HEK293T (cell line): ENCODE data around the gene C1S.

Source experiments
- CTCF ChIA-PET: fragments of 350-600 bp; formaldehyde crosslinking; extraction: SDS; loops from one replicate; lab custom pipeline; 2021; ENCODE audit warnings: antibody characterized with exemption, inconsistent platforms; lab: Yijun Ruan, JAX
- POLR2A ChIA-PET: fragments of 350-600 bp; formaldehyde crosslinking; extraction: SDS; loops from one replicate; lab custom pipeline; 2020; ENCODE audit warnings: antibody characterized with exemption, inconsistent platforms; lab: Yijun Ruan, JAX
- DNase-seq: peaks from one replicate; pipeline ENCODE4 v3.0.0; 2012; ENCODE audit warnings: mixed read lengths; ENCODE audit errors: extremely low spot score
- ARNT ChIP-seq: fragments of 450-650 bp; IDR thresholded peaks from 2 replicates; pipeline ENCODE4 v1.6.1; 2017; ENCODE audit warnings: mild to moderate bottlenecking
- BHLHE40 ChIP-seq: fragments of 450-650 bp; IDR thresholded peaks from 2 replicates; pipeline ENCODE4 v1.6.1; 2016; ENCODE audit warnings: mild to moderate bottlenecking, moderate library complexity, borderline replicate concordance
- CTBP1 ChIP-seq: fragments of 450-650 bp; IDR thresholded peaks from 2 replicates; pipeline ENCODE4 v1.6.1; 2016; ENCODE audit warnings: borderline replicate concordance
- ELF4 ChIP-seq: fragments of 450-650 bp; IDR thresholded peaks from 2 replicates; pipeline ENCODE4 v1.6.1; 2017; ENCODE audit warnings: antibody characterized with exemption
- FOXA1 ChIP-seq: fragments of 450-650 bp; IDR thresholded peaks from 2 replicates; pipeline ENCODE4 v1.6.1; 2016; ENCODE audit warnings: mild to moderate bottlenecking
- FOXK2 ChIP-seq: fragments of 450-650 bp; IDR thresholded peaks from 2 replicates; pipeline ENCODE4 v1.6.1; 2016; ENCODE audit warnings: mild to moderate bottlenecking
- FOXM1 ChIP-seq: fragments of 450-650 bp; IDR thresholded peaks from 2 replicates; pipeline ENCODE4 v1.6.1; 2017; ENCODE audit warnings: mild to moderate bottlenecking, borderline replicate concordance
- HDGF ChIP-seq: fragments of 450-650 bp; IDR thresholded peaks from 2 replicates; pipeline ENCODE4 v1.6.1; 2017; ENCODE audit warnings: antibody characterized with exemption, borderline replicate concordance
- L3MBTL2 ChIP-seq: fragments of 450-650 bp; conservative IDR thresholded peaks from 2 replicates; pipeline ENCODE4 v1.6.1; 2016; ENCODE audit warnings: mild to moderate bottlenecking
- LEF1 ChIP-seq: fragments of 450-650 bp; IDR thresholded peaks from 2 replicates; pipeline ENCODE4 v1.6.1; 2017; ENCODE audit warnings: mild to moderate bottlenecking, borderline replicate concordance
- NFRKB ChIP-seq: fragments of 450-650 bp; IDR thresholded peaks from 2 replicates; pipeline ENCODE4 v1.6.1; 2016; ENCODE audit warnings: mild to moderate bottlenecking, moderate library complexity
- SP1 ChIP-seq: fragments of 450-650 bp; IDR thresholded peaks from 2 replicates; pipeline ENCODE4 v1.6.1; 2017
- SUZ12 ChIP-seq: fragments of 450-650 bp; IDR thresholded peaks from 2 replicates; pipeline ENCODE4 v1.6.1; 2016; ENCODE audit warnings: mild to moderate bottlenecking
- TARDBP ChIP-seq: fragments of 450-650 bp; IDR thresholded peaks from 2 replicates; pipeline ENCODE4 v1.6.1; 2016
- ZNF384 ChIP-seq: fragments of 450-650 bp; IDR thresholded peaks from 2 replicates; pipeline ENCODE4 v1.6.1; 2016
- TF ChIP-seq, protein P1 (sequence below): fragments of 450-650 bp; IDR thresholded peaks from 2 replicates; pipeline ENCODE4 v1.6.1; 2016

Gene C1S

DNA sequence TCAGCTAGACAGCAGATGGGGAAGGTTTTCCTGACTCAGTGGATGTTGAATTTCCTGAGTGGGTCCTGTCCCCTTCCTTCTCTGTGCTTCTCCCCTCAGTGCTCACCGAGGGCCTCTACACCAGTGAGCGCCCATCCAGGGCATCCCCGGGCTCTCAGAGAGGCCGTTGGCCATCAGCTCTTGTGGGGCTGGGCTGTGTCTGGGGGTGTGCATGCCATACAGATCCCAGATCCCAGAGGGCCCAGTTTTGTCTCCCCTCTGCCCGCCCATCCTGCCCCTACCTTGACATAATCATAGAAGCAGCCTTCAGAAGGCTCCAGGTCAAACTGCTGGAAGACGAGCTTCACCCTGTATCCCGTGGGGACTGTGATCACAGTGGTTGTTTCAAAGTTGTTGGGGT lies 30.7 kb downstream of the C1S start:
- TF ChIP-seq BHLHE40 = no peak
- no peak for TF ChIP-seq SP1
- no peak for TF ChIP-seq ARNT
- no peak for DNase-seq
- ChIA-PET POLR2A (interaction anchor here (1.9 kb wide), 1 partner anchor 147 kb away, joined by 5 read pairs; the partner anchor contains the start of genes C12orf57 and RNU7-1), CTCF (interaction anchor here (0.8 to 1.9 kb wide), 3 partner anchors 11 to 147 kb away, joined by 3 to 5 read pairs (median 4); partner anchors contain the start of gene C12orf57)

DNA sequence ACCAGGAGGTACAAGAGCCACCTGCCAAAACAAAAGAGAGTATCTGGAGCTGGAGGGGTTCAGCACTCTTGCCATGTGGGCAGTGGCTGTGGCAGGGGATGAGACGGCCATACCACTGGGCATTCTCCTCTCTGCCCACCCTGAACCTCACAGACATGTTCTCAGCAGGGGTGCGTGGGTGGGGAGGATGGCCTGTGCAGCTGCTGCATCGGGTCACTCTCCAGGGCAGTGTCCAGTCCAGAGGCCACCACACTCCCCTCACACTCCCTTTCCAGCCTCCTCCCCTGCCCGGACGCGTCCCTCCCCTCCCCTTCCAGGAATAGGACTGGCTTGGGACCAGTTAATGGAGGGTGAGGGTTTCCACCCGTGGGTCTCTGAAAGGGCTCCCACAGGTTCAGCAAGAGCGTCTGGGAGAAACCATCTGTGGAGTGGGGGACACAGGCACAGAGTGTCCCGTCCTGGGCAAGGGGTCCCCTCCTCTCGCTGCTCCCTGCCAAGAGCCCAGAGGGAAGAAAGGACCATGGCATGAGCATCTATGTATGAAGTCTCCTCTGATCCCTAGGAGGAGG lies 31.2 kb downstream of the C1S start:
- ChIA-PET POLR2A (interaction anchor here (1.9 kb wide), 1 partner anchor 148 kb away, joined by 5 read pairs; the partner anchor contains the start of genes C12orf57 and RNU7-1), CTCF (interaction anchor here (0.8 to 1.3 kb wide), 3 partner anchors 12 to 147 kb away, joined by 3 to 5 read pairs (median 3); no protein-coding TSS in a partner anchor)
- DNase-seq = no peak
- TF ChIP-seq L3MBTL2 = no peak
- no peak for TF ChIP-seq SUZ12

DNA sequence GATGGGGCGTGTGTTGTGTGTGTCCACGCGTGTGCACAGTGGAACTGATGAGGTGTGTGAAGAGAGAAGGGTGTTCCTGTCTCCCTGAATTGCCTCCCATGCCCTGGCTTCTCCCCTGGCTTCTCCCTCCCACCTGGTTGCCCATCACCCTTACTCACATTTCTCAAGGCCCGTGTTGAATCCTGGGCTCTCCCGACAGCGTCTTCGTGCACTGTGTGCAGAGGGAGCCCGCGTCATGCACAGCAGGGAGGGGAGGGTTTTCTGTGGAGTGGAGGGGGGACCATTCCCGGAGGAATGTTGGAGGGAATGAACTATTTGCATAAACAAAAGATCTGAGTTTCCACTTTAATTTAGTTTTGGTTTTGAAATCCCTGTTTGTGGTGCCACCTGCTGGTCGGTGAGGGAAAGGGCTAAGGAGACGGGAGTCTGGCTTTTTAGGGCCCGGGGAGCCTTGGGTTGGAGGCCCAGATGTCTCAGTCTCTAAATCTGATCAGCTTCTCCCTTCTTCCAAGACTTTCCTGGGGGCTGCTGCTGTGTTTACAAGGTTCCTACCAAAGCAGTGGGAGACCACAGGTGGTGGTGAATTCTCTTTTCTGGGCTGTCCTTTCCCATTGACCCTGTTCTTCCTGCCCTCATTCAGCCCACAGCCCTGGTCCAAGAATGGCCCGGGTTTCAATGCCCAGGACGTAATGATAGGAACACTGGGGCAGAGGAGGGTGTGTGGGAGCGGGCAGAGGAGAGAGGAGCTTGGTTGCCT lies 31.9 kb downstream of the C1S start, which contains the start of gene C1R:
C1R (minus strand) TSS at position 217 of the 757 bp plus-strand sequence; CDS start at position 160, 57 bp downstream.
- peak; percentile 71 for DNase-seq
- TF ChIP-seq NFRKB (no peak), BHLHE40 (no peak), SP1 (no peak), FOXK2 (no peak)
- ChIA-PET POLR2A (no interaction called here), CTCF (interaction anchor here (1.3 kb wide), 1 partner anchor 148 kb away, joined by 3 read pairs; no protein-coding TSS in a partner anchor)

DNA sequence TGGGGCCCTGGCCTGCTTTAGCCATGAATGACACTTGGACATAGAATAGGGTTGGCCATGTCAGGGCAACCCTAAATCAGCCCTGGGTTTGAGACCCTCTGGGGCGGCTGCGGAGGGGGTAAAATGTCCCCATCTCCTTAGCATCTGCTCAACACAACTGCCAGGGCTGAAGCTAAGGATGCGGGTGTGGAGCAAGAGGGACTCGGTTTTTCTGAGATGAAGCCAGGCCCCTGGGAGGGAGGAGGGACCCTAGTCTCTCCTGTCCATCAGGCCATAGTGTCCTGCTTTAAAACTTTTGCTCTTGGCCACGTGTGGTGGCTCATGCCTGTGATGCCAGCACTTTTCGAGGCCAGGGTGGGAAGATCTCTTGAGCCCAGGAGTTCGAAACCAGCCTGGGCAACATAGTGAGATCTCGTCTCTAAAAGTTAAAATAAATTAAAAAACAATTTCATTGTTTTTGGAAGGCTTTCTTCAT lies 32.5 kb downstream of the C1S start:
- ChIA-PET POLR2A (no interaction called here), CTCF (interaction anchor here (0.6 to 1.3 kb wide), 2 partner anchors 11 to 148 kb away, joined by 3 to 5 read pairs; no protein-coding TSS in a partner anchor)
- no peak for TF ChIP-seq ZNF384
- TF ChIP-seq, protein P1, sequence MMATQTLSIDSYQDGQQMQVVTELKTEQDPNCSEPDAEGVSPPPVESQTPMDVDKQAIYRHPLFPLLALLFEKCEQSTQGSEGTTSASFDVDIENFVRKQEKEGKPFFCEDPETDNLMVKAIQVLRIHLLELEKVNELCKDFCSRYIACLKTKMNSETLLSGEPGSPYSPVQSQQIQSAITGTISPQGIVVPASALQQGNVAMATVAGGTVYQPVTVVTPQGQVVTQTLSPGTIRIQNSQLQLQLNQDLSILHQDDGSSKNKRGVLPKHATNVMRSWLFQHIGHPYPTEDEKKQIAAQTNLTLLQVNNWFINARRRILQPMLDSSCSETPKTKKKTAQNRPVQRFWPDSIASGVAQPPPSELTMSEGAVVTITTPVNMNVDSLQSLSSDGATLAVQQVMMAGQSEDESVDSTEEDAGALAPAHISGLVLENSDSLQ = no peak
- no peak for DNase-seq

DNA sequence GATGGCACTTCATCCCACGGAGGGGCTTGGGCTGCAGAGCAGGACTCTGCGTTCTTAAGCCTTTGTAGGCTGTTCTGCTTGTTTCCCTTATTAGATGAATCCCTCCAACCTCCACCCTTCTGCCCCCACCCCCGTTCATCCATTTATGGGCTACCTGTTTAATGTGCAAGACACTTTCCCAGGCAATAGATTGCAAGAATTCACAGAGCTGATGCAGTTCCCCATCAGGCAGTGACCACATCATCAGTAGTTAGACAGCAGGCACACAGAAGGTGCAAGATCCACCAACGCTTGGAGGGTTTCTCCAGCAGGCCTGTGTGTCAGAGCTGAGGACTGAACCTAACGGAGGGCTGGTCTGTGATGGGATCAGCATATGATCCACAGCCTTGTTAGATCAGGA lies 33.0 kb downstream of the C1S start:
- DNase-seq = no peak
- CTCF ChIA-PET = interaction anchor here (0.6 kb wide), 1 partner anchor 12 kb away, joined by 5 read pairs; no protein-coding TSS in a partner anchor
- TF ChIP-seq LEF1 (no peak), FOXK2 (no peak), ZNF384 (no peak), ELF4 (no peak), FOXA1 (no peak), L3MBTL2 (no peak), FOXM1 (no peak), CTBP1 (no peak), HDGF (no peak), BHLHE40 (no peak), SUZ12 (no peak), SP1 (no peak), ARNT (no peak), TARDBP (no peak), NFRKB (no peak)
- POLR2A ChIA-PET = interaction anchor here (1.0 kb wide), 1 partner anchor 150 kb away, joined by 4 read pairs; the partner anchor contains the start of genes C12orf57 and RNU7-1

DNA sequence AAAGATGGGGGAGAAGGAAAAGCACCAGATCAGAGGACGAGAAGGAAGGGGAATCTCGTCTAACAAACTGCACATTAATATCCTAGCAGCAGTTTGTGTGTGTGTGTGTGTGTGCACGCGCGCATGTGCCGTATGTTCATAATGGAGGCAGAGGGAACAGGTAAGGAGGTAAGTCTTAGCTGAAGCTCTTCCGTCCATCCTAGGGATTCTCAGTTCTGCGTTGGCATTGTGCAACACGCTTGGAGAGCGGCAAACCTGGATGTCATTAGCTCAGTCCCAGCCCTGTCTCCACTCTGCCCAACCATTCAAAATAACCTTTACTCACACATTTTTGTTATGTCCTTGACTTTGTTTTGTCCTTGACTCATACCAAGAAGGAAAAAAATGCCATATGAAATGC lies 33.4 kb downstream of the C1S start:
- POLR2A ChIA-PET = interaction anchor here (1.0 kb wide), 1 partner anchor 150 kb away, joined by 4 read pairs; the partner anchor contains the start of genes C12orf57 and RNU7-1
- CTCF ChIA-PET = no interaction called here
- no peak for DNase-seq
- TF ChIP-seq FOXK2 (no peak), SP1 (no peak), ARNT (no peak), ELF4 (no peak), NFRKB (no peak), FOXA1 (no peak), CTBP1 (no peak), SUZ12 (no peak), TARDBP (no peak), BHLHE40 (no peak), L3MBTL2 (no peak), HDGF (no peak), ZNF384 (no peak), LEF1 (no peak), FOXM1 (no peak)
- TF ChIP-seq, protein P1 = no peak
